DMS 273 (cell line): ENCODE measurements around the gene STAC2.

ENCODE experiments used
- DNase-seq: peaks from one replicate; lab custom pipeline; 2025; ENCODE audit not compliant: unreplicated experiment; lab: John Stamatoyannopoulos, UW

The STAC2 gene

GRCh38 chr17:39231591-39232551 is 6.1 kb upstream of the STAC2 start:
- DNase-seq = peak; percentile 73

GRCh38 chr17:39231091-39231561 is 5.4 kb upstream of the STAC2 start:
- DNase-seq = no peak

GRCh38 chr17:39230361-39230760 is 4.6 kb upstream of the STAC2 start:
- DNase-seq = no peak

GRCh38 chr17:39229274-39229913 is 3.6 kb upstream of the STAC2 start:
- no peak for DNase-seq

GRCh38 chr17:39227364-39227919 is 1.7 kb upstream of the STAC2 start:
- DNase-seq = no peak

GRCh38 chr17:39225959-39226683 is 376 bp upstream of the STAC2 start:
- peak; percentile 91 for DNase-seq

GRCh38 chr17:39224778-39225307 is 902 bp downstream of the STAC2 start:
- peak; percentile 60 for DNase-seq

GRCh38 chr17:39223907-39224777 is 1.6 kb downstream of the STAC2 start:
- DNase-seq = peak; percentile 60

GRCh38 chr17:39222866-39223834 is 2.6 kb downstream of the STAC2 start:
- no peak for DNase-seq

GRCh38 chr17:39222151-39222550 is 3.6 kb downstream of the STAC2 start:
- DNase-seq = no peak

- no peak for DNase-seq
These were observed 4.2 kb downstream of the STAC2 start for GRCh38 chr17:39221572-39221971.

GRCh38 chr17:39219647-39220154 is 6.0 kb downstream of the STAC2 start:
- DNase-seq = no peak

- no peak for DNase-seq
These were observed 6.8 kb downstream of the STAC2 start for GRCh38 chr17:39218906-39219305.

GRCh38 chr17:39217734-39218369 is 7.9 kb downstream of the STAC2 start:
- DNase-seq = no peak

GRCh38 chr17:39213852-39214251 is 11.9 kb downstream of the STAC2 start:
- DNase-seq = no peak

- peak; percentile 61 for DNase-seq
These were observed 12.8 kb downstream of the STAC2 start for GRCh38 chr17:39212841-39213480.

- DNase-seq = no peak
These were observed 13.4 kb downstream of the STAC2 start for GRCh38 chr17:39212195-39212810.
